ENCODE data around the gene MRPS10.
"Not testable (repeated sequence)": the region's sequence is repeated elsewhere in the genome, so short reads cannot be mapped to it uniquely, and the experiment has no call there.

The MRPS10 gene

DNA sequence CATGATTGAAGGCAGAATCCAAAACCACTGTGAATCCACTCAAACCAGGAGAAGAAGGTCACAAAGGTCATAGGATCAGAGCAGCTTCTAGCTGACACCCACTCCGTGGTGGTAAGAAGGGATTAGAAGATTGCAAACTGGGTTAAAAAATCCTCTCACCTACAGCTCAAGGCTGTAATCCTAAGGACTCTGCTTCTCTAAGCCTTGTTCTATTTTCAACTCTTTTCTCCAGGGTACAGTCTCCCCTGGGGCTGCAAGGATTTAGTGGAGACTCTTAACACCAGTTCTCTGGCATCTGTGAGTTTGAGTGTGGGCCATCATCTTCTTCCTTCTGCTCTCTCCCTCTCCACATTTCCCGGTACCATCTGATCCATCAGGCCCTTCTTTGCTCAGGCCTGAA is 44.6 kb downstream of the MRPS10 start, which contains the start of gene GUCA1A:
Gene GUCA1A (plus strand): TSS at position 264 of the 400 bp plus-strand sequence. CDS start 250 bp downstream, outside the sequence.
- no peak for DNase-seq

DNA sequence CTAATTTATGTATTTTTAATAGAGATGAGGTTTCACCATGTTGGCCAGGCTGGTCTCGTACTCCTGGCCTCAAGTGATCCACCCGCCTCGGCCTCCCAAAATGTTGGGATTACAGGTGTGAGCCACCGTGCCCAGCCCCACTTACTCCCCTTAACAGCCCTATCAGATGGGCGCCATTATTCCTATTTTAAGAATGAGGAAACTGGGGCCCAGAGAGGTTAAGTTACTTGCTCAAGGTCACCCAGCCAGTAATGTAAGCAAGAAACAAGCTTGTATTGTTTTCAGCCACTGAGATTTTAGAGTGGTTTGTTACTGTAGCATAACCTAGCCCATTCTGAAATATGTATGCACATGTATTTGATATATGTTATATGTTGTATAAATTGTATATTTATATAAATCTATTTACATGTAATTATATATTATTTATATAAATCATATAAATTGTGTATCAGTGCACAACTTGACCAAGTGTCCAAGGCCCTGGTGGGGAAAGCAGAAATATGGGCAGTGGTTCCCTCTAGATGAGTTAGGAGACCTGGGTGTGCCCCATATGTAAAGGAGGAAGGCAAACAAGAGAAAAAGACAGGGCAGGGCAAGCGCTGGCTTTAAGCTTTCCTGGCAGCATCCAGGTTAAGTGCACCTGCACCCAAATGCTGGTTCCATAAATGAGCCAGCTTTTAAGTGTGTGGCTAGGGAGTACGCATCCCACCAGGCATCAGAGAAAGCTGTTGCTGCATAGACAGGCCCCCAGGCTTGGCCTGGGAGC is 45.7 kb downstream of the MRPS10 start:
- DNase-seq: no peak

DNA sequence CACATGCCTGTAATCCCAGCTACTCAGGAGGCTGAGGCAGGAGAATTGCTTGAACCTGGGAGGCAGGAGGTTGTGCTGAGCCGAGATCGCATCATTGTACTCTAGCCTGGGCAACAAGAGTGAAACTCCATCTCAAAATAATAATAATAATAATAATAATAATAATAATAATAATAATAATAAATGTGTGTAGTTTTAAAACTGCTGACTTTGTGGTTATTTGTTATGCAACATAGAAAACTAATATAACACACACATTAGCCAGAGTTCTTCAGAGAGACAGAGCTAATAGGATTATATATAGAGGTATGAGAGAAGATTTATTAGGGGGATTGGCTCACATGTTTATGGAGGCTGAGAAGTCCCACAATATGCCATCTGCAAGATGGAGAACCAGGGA is 47.9 kb downstream of the MRPS10 start:
- DNase-seq: not testable (repeated sequence)

DNA sequence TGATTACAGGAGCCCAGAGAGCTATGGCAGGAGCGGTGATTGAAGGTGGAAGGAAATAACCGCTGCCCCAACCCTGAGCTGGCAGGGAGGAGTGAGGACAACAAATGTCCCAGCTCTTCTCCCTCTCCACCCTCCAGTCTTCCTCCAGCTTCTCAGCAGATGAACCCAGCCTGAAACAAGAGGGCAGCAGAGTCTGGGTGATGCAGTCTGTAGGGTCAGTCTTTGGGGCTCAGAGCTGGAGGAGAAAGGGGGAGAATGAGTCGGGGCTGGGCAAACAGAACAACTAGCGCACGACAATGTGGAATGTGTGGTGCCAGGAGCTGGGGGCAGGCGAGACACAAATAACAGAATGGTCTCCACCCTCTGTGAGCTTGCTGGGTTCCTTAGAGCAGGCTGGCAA is 49.0 kb downstream of the MRPS10 start:
- no peak for DNase-seq

DNA sequence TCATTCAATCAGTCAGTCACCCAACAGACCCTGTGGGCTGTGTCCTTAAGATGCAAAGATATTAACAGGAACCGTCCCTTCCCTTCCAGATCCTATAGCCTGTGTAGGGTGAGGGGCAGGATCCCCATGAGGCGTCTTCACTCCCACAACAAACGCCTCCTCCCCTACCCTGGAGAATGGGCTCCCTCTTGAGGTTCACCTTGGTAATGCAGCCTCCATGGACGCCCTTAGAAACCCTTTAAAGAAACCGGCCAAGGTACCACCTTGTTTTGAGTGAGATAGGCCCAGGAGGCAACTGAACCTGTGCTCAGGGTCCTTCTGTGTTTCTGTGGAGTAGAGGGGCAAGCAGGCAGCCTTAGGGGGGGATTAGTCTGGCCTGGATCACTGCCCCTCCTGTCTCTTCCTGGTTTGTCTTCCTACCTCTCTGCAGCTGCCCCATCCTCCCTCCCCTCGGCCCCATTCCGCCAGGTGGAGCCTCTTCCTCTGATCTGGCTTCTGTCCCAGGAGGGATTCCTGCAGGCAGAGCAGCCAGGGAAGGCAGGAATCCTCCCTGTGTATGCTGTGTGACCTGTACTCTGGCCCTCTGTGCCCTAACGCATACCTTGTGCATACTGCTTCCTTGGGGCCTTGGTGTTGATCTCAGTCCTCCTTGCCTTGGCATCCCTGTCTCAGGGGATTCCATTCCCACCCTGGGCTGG is 51.1 kb downstream of the MRPS10 start:
- DNase-seq: peak; percentile 80

DNA sequence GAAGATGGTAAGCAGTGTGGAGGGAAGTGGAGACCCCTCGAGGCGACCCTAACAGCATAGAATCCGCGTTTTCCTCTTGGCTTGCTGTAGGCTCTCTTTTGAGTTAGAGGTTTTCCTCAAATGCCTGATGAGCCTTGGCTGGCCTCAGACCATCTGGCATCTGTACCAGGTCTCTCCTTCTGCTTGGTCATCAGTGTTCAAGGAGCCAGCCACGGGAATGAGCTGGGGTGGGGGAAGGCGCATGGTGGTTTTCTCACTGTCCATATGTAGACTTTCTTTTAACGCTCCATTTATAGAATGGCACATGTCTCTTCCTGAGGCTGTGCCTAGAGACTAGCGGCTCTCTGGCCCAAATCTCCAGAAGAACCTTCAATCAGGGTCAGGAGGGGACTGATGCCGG is 52.6 kb downstream of the MRPS10 start:
- DNase-seq: no peak

DNA sequence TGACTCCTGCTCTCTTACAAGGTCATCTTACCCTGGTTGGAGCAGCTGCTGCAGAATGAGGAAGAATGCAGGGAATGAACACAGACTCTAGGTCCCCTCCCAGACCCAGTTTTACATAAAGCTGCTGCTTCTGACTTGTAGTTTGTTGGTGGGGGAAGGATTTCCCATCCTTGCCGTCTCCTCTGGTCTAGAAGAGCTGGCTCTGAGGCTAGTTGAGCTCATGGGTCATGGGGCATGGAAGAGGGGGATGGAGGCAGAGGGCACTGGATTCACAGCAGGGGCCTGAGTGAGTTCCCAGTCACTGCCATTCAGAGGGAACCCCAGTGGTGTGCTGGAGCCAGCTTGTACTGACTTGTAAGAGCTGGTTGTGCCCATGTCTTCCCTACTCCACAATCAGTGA is 53.7 kb downstream of the MRPS10 start:
- DNase-seq: no peak

DNA sequence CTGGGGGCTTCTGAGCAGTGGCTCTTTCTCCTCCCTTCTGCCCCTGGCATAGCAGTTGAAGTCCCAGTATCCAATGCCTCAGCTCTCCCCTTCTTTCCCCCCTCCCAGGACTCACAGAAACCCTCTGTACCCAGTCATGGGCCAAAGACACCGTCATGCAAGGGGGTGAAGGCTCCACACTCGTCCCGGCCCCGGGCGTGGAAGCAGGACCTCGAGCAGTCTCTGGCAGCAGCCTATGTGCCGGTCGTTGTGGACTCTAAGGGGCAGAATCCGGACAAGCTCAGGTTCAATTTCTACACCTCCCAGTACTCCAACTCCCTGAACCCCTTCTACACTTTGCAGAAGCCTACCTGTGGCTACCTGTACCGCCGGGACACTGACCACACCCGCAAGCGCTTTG is 54.8 kb downstream of the MRPS10 start:
- no peak for DNase-seq

DNA sequence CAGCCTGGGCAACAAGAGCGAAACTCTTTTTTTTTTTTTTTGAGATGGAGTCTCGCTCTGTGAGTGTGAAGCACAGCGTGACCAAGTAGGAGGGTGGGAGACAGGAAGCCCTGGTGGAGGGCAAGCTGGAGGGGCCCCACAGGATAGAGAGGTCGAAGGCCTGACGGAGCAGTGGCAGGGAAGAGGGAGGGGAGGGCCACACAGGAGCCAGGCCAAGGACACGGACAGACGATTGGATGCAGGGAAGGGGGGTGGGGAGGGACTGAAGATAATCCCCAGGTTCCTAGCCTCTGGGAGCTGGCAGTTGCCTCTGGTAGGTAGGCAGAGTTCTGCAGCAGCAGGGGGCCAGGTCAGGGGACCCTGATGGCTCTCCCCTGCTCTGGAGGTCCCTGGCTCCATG is 55.3 kb downstream of the MRPS10 start:
- DNase-seq: no peak

DNA sequence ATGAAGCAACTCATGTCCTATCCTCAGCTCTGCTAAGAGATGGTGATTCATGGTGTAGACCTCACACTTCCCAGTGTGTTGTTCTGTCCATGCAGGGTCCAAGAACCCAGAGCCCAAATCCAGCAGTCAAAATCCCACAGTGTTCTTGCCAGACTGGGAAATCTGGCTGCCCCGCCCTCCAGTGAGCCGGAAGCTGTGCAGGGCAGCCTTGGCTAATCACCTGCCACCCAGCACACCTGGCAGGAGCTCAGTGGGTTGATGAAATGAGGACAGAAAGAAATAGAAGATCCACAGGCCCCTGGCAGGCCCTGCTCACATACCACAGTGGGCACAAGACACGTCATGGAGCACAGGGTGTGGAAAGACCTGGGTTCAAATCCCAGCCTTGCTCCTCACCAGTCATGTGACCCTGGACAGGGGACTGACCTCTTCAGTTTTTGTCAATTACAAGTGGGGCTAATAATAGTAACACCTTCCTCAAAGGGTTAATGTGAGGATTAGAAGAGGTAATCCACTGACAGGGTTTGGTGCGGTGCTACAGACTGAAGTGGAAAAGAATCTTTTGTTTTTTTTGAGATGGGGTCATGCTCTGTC is 58.1 kb downstream of the MRPS10 start:
- no peak for DNase-seq

DNA sequence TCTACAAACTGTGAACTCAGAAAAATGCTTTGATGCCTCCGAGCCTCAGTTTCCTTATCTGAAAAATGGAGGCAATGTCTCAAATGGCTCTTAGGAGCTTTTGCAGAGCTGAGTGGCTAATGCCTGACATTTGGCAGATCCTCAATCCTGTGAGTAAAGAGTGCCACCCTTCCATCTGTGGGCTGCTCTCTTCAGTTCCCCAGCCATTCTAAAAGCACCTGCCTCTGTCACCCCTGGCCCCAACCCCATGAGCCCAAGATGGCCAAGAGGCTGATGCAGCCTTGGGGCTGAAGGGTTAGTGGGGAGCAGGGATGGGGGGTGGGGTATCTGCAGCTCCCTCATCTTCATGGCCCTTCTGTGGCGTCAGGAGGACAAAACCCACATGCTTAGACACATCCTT is 59.0 kb downstream of the MRPS10 start:
- no peak for DNase-seq

DNA sequence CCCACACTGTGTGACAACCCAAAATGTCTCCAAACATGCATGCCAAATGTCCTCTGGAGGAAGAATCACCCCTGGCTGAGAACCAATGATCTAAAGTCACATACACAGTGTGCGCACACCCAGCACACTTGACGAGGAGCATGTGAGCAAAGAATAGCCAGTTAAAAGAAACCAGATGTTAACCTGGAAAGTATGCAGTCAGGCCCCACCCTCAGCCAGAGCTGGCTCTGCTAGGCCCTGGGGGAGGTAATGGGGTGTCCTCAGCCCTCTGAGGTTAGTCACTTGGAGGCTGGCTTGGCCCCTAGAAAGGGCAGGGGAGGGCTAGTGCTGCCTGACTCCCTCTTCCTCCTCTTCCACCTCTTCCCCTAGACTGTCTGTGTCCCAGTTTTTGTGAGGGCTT is 59.6 kb downstream of the MRPS10 start:
- no peak for DNase-seq
